ENCODE results near the gene LSR.

The LSR gene

GRCh38 chr19:35247526-35248309 lies 1.1 kb upstream of the LSR start:
- peak; percentile 62 for DNase-seq (ENCODE audit: low spot score)

GRCh38 chr19:35249146-35249847 lies 495 bp downstream of the LSR start:
- no peak for DNase-seq (ENCODE audit: low spot score)

- DNase-seq (ENCODE audit: low spot score): peak; percentile 25
Observed at GRCh38 chr19:35249848-35250711, 1.3 kb downstream of the LSR start.

- peak; percentile 6 for DNase-seq (ENCODE audit: low spot score)
Observed at GRCh38 chr19:35251456-35251855, 2.7 kb downstream of the LSR start.

- peak; percentile 9 for DNase-seq (ENCODE audit: low spot score)
Observed at GRCh38 chr19:35253316-35254286, 4.8 kb downstream of the LSR start.

GRCh38 chr19:35254341-35255297 lies 5.8 kb downstream of the LSR start:
- peak; percentile 12 for DNase-seq (ENCODE audit: low spot score)

- no peak for DNase-seq (ENCODE audit: low spot score)
Observed at GRCh38 chr19:35256566-35256965, 7.8 kb downstream of the LSR start.

GRCh38 chr19:35257113-35257461 lies 8.3 kb downstream of the LSR start:
- peak; percentile 9 for DNase-seq (ENCODE audit: low spot score)

GRCh38 chr19:35260694-35261304 lies 12.0 kb downstream of the LSR start:
- DNase-seq (ENCODE audit: low spot score): peak; percentile 21

- peak; percentile 28 for DNase-seq (ENCODE audit: low spot score)
Observed at GRCh38 chr19:35261356-35262100, 12.7 kb downstream of the LSR start.

GRCh38 chr19:35262101-35262761 lies 13.4 kb downstream of the LSR start:
- peak; percentile 37 for DNase-seq (ENCODE audit: low spot score)

GRCh38 chr19:35264268-35265125 lies 15.7 kb downstream of the LSR start:
- peak; percentile 4 for DNase-seq (ENCODE audit: low spot score)

- DNase-seq (ENCODE audit: low spot score): peak; percentile 5
Observed at GRCh38 chr19:35265126-35265899, 16.5 kb downstream of the LSR start.

GRCh38 chr19:35265900-35266519 lies 17.2 kb downstream of the LSR start:
- no peak for DNase-seq (ENCODE audit: low spot score)

GRCh38 chr19:35266520-35267352 lies 17.9 kb downstream of the LSR start:
- peak; percentile 60 for DNase-seq (ENCODE audit: low spot score)

All from D341Med (cell line).